Suprapubic skin (tissue), 4 donors: ENCODE data around the gene PRKN. TPM values are rescaled to one million over a fixed set of nuclear protein-coding genes. Genes with fewer than 3 reads are reported as not detected.
A peak's percentile ranks its signal among the peaks of the same experiment; 100 is the strongest.

Experiments
- DNase-seq, 2 donors: peaks; one replicate each; pipeline ENCODE4 v3.0.0-alpha.2; 2019; ENCODE audit warnings: low spot score in 2 of 2
- H3K27ac ChIP-seq: fragments of 200-600 bp; sonication (generic); one replicate; pipeline ENCODE4 v1.5.1; 2019
- H3K27me3 ChIP-seq: fragments of 200-600 bp; sonication (generic); one replicate; pipeline ENCODE4 v1.5.1; 2019
- H3K36me3 ChIP-seq: fragments of 200-600 bp; sonication (generic); one replicate; pipeline ENCODE4 v1.5.1; 2019
- H3K4me1 ChIP-seq: fragments of 200-600 bp; sonication (generic); one replicate; pipeline ENCODE4 v1.5.1; 2019
- H3K4me3 ChIP-seq: fragments of 200-600 bp; sonication (generic); one replicate; pipeline ENCODE4 v1.5.1; 2019; ENCODE audit warnings: mild to moderate bottlenecking
- H3K9me3 ChIP-seq: fragments of 200-600 bp; sonication (generic); one replicate; pipeline ENCODE4 v1.5.1; 2019
- EP300 ChIP-seq: sonication (generic); formaldehyde crosslinking; IDR thresholded peaks from one replicate; pipeline ENCODE4 v1.6.1; 2017; ENCODE audit warnings: antibody characterized with exemption
- POLR2A ChIP-seq, 2 donors: fragments of 450-650 bp; IDR thresholded peaks; one replicate each; pipeline ENCODE4 v1.6.1; 2017; ENCODE audit warnings: antibody characterized with exemption in 2 of 2, mild to moderate bottlenecking in 2 of 2, moderate library complexity in 2 of 2
- POLR2AphosphoS5 ChIP-seq, 3 donors: sonication (generic); formaldehyde crosslinking; IDR thresholded peaks; one replicate each; pipeline ENCODE4 v1.6.1; 2017; ENCODE audit warnings: antibody characterized with exemption in 3 of 3
- WGBS: methylation state at CpG from one replicate; pipeline ENCODE4 v1.1.5; 2018; 5-methylcytosine and 5-hydroxymethylcytosine counted together
- total RNA-seq, 4 donors: library from RNA; depleted of rRNA; stranded (reverse); fragments of >200 nt; gene quantifications; one replicate each; pipeline ENCODE4 v1.1.0, GENCODE V29; 2016
- TF ChIP-seq, protein P1 (sequence below), 2 donors: fragments of 200-600 bp in 1 of 2; fragments of 450-650 bp in 1 of 2; sonication (generic) in 1 of 2; IDR thresholded peaks; one replicate each; pipeline ENCODE4 v1.5.1; 2016 to 2019; ENCODE audit warnings: antibody characterized with exemption in 2 of 2, mild to moderate bottlenecking in 1 of 2, moderate library complexity in 1 of 2

The PRKN gene
- total RNA-seq, 4 donors from 2014 or later: 7.2 to 22.8 (median 14.4) TPM

DNA sequence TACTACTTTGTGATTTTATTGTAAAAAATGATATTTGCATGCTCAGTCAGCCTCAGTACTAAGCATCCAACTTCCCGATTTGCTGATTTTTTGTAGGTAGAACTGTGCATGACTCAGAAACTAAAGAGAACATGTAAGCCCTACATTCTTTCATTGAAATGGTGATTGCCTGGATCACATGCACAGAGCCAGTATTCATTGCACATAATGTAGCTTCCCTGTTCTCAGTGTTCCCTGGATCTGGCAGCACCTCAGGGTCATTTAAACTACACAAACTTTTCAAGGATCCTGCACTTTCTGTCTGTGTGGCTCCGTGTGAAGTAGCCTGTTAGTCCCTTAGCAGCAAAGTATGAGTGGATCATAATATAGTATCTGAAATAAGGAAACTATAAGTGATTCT is 1030.8 kb downstream of the PRKN start:
- WGBS: 73% methylated on average over 2 of the region's 2 CpGs

DNA sequence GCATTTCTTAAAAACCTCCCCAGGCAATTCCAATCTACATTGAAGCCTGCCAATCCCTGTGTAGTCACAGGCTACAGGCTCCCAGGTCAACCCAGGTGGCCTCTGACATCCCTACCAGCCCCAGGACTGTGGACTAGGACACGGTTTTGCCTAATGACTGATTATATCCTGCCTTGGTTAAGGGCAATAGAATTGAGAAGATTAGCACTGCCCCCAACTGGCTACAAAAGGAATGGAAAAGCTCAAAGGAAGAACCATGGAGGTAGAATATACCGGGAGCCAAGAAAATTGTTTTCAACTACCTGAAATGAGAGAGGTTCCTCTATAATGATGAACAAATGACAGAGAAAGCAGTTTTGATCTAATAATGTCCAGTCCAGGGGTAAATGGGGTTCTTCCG is 1032.6 kb downstream of the PRKN start:
- no peaks in the 10 kb centered on the region for H3K36me3 ChIP-seq
- H3K9me3 ChIP-seq: no peaks in the 10 kb centered on the region
- no peak for TF ChIP-seq POLR2AphosphoS5 (IDR thresholded peaks at IDR 0.05)
- TF ChIP-seq, protein P1, sequence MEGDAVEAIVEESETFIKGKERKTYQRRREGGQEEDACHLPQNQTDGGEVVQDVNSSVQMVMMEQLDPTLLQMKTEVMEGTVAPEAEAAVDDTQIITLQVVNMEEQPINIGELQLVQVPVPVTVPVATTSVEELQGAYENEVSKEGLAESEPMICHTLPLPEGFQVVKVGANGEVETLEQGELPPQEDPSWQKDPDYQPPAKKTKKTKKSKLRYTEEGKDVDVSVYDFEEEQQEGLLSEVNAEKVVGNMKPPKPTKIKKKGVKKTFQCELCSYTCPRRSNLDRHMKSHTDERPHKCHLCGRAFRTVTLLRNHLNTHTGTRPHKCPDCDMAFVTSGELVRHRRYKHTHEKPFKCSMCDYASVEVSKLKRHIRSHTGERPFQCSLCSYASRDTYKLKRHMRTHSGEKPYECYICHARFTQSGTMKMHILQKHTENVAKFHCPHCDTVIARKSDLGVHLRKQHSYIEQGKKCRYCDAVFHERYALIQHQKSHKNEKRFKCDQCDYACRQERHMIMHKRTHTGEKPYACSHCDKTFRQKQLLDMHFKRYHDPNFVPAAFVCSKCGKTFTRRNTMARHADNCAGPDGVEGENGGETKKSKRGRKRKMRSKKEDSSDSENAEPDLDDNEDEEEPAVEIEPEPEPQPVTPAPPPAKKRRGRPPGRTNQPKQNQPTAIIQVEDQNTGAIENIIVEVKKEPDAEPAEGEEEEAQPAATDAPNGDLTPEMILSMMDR (IDR thresholded peaks at IDR 0.05): peak in 1 of 2 donors; percentile 15
- no peak for TF ChIP-seq POLR2A (IDR thresholded peaks at IDR 0.05)
- H3K27me3 ChIP-seq: no peaks in the 10 kb centered on the region
- 78% methylated on average over 3 of the region's 3 CpGs for WGBS
- no peak overlapping the region for H3K27ac ChIP-seq
- no peak for DNase-seq
- no peak overlapping the region for H3K4me3 ChIP-seq
- no peaks in the 10 kb centered on the region for H3K4me1 ChIP-seq

More for the DNA sequence above, 1030.8 kb downstream of the PRKN start:
- Histone ChIP-seq H3K36me3 (no peaks in the 10 kb centered on the region), H3K4me3 (no peak overlapping the region), H3K4me1 (no peaks in the 10 kb centered on the region), H3K9me3 (no peaks in the 10 kb centered on the region), H3K27me3 (no peaks in the 10 kb centered on the region), H3K27ac (no peak overlapping the region)
- TF ChIP-seq POLR2AphosphoS5 (IDR thresholded peaks at IDR 0.05) (no peak), EP300 (no peak), POLR2A (IDR thresholded peaks at IDR 0.05) (no peak)
- TF ChIP-seq, protein P1 (IDR thresholded peaks at IDR 0.05): no peak
- DNase-seq: no peak

DNA sequence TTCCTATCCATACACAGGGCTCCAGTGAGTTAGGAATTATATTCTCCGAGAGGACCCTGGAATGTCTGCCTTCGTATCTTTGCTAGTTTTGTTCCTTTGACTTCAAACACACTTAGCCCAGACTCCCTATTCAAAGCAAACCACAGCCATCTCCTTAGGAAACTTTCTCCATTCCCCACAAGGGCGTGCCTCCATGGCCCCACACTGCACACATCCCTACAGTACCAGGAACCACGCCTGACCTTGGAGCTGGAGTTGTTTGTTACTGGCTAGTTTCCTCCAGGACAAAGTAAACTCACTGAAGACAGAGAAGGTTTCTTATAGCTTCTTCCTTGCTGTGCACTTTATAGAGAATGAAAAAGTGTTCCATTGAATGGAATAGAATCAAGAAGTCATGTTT is 1040.9 kb downstream of the PRKN start:
- Histone ChIP-seq H3K4me1 (no peaks in the 10 kb centered on the region), H3K27ac (no peak overlapping the region), H3K27me3 (no peaks in the 10 kb centered on the region), H3K9me3 (no peaks in the 10 kb centered on the region), H3K4me3 (no peak overlapping the region), H3K36me3 (no peaks in the 10 kb centered on the region)
- TF ChIP-seq, protein P1 (IDR thresholded peaks at IDR 0.05): no peak
- no peak for TF ChIP-seq EP300
- no peak for TF ChIP-seq POLR2A (IDR thresholded peaks at IDR 0.05)
- no peak for TF ChIP-seq POLR2AphosphoS5 (IDR thresholded peaks at IDR 0.05)
- 82% methylated on average over 4 of the region's 4 CpGs for WGBS
- DNase-seq: no peak

DNA sequence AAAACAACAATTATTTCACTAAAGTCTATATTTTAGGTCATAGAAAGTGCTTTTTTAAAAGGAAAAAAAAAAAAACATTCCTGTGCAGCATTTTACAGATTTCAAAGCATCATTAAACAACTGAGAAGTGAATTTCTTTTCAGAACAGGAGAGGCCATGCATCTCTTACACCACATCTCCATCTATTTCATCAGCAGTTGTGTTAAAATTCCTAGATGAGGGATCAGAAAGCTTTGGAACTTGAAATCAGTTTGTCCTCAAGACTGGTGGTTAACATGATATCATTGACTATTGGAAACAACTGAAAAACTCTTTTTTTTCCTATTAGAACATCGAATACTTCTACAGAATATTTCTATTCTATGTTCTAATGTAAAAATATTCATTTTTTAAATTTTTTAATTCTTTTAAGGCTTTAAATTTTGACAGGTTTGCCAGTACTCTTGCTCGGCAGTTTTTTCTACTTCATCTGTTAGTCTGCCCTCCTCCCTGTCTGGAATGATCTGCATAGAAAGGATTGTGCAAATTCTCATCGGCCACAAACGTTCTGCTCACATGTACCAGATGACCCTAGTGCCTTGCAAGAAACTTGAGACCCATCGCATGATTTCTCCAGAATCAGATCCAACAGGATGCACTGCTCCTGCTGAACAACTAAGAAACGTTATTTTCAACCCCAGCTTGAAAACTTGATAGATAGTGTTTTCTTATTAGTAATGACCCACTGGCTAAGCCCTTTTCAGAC is 1042.7 kb downstream of the PRKN start:
- Histone ChIP-seq H3K4me3 (no peak overlapping the region), H3K36me3 (no peaks in the 10 kb centered on the region), H3K4me1 (no peaks in the 10 kb centered on the region), H3K9me3 (no peaks in the 10 kb centered on the region), H3K27me3 (no peaks in the 10 kb centered on the region), H3K27ac (no peak overlapping the region)
- DNase-seq: no peak
- no peak for TF ChIP-seq EP300
- TF ChIP-seq POLR2AphosphoS5 (IDR thresholded peaks at IDR 0.05): no peak
- TF ChIP-seq POLR2A (IDR thresholded peaks at IDR 0.05): no peak
- TF ChIP-seq, protein P1 (IDR thresholded peaks at IDR 0.05): no peak
- 67% methylated on average over 6 of the region's 6 CpGs for WGBS

DNA sequence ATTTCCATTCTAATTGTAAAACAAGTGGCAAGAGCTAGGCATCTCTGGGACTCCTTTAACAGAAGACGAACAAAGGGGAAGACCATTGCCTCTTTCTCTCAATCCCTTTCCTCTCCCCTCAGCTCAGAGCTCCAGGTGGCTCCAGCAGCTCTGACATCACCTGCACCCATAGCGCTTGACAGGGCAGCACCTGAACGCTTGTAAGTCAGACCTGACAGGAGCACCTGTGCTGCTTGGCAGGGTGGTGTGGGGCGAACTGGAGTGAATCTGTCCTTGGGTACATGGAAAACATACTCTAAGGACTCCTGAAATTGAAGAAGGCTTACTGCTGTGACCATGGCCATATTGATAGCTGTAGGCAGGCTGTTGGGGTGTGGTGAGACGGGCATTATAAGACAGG is 1044.2 kb downstream of the PRKN start:
- 97% methylated on average over 5 of the region's 5 CpGs for WGBS
- H3K27ac ChIP-seq: no peak overlapping the region
- no peaks in the 10 kb centered on the region for H3K27me3 ChIP-seq
- no peak overlapping the region for H3K4me3 ChIP-seq
- DNase-seq: no peak
- H3K36me3 ChIP-seq: no peaks in the 10 kb centered on the region
- H3K4me1 ChIP-seq: no peaks in the 10 kb centered on the region
- no peaks in the 10 kb centered on the region for H3K9me3 ChIP-seq
- TF ChIP-seq POLR2A (IDR thresholded peaks at IDR 0.05) (no peak), POLR2AphosphoS5 (IDR thresholded peaks at IDR 0.05) (no peak), EP300 (no peak)
- TF ChIP-seq, protein P1 (IDR thresholded peaks at IDR 0.05): no peak
